VCaP (cell line): Measurements from ENCODE around the gene VEZF1.

ENCODE experiments used
- H3K27ac ChIP-seq: fragments of 450-650 bp; 2 replicates; pipeline ENCODE4 v1.5.1; 2017
- CTCF ChIP-seq: fragments of 450-650 bp; conservative IDR thresholded peaks from 2 replicates; pipeline ENCODE4 v1.5.1; 2017; ENCODE audit warnings: mild to moderate bottlenecking, moderate library complexity

The VEZF1 gene

GRCh38 chr17:57926723-57927047, 61.4 kb downstream of the VEZF1 start:
- peak overlapping the region; percentile 54 for H3K27ac ChIP-seq
- TF ChIP-seq CTCF, result no peak

DNA sequence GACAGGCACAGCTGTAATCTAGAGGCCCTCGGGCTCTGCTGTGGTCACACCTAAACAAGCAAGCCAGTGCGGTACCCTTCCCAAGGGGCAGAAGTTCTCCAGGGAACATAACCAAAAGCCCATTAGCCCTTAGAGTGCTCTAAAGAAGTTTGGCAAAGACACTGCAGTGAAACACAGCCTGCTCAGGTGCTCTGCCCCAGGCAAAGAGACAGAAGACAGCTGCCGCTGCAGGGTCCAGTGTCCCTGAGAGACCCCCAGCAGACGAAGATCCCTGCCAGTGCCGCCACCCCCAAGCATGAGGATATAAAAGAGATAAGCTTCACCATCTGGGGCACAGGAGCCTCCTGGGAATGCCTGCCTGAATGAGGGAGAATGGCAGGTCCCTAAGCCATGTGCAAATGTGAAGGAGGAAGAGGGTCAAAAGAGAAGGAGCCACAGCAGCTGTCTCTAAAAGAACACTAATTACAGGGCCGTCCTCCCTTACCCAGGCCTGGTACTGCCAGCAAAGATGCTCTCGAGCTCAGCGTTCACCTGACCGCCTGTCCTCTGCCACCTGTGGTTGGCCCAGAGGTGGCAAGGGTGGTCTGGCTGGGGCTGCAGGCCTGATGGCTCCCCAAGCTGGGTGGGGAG, 62.6 kb downstream of the VEZF1 start:
- peak overlapping the region; percentile 40; the same call in 1 of the 2 replicates for H3K27ac ChIP-seq
- no peak for TF ChIP-seq CTCF

- TF ChIP-seq CTCF, result no peak
- peak overlapping the region; percentile 40 for H3K27ac ChIP-seq
These were observed 63.4 kb downstream of the VEZF1 start for GRCh38 chr17:57924677-57925076.
